Stimulated activated effector memory CD8-positive, alpha-beta T cell treated with anti-CD3 and anti-CD28 coated beads, Interleukin-12 subunit alpha, Interleukin-12 subunit beta, amount 100 ng/mL, for 72 hours (primary cell): ENCODE results near the gene PCYT1A.
"Not testable (repeated sequence)": the region's sequence is repeated elsewhere in the genome, so short reads cannot be mapped to it uniquely, and the experiment has no call there.

ENCODE experiments used
- ATAC-seq: fragments of 150-1000 bp; cut with Tn5 transposase; 2 replicates; pipeline ENCODE4 v1.10.0; 2021
- DNase-seq, 2 donors: peaks; one replicate each; pipeline ENCODE4 v3.0.0; 2021 to 2022; ENCODE audit warnings: low spot score in 2 of 2
- H3K27ac Mint-ChIP-seq: one replicate; pipeline ENCODE4 v1.8.0; 2022; ENCODE audit warnings: mild to moderate bottlenecking, mixed read lengths
- H3K36me3 Mint-ChIP-seq: one replicate; pipeline ENCODE4 v1.8.0; 2022; ENCODE audit warnings: mild to moderate bottlenecking, mixed read lengths
- H3K4me1 Mint-ChIP-seq: one replicate; pipeline ENCODE4 v1.8.0; 2022; ENCODE audit warnings: mixed read lengths
- H3K4me3 Mint-ChIP-seq: one replicate; pipeline ENCODE4 v1.8.0; 2022; ENCODE audit warnings: mild to moderate bottlenecking, mixed read lengths
- H3K9me3 Mint-ChIP-seq: one replicate; pipeline ENCODE4 v1.8.0; 2022; ENCODE audit warnings: mixed read lengths

PCYT1A gene

DNA sequence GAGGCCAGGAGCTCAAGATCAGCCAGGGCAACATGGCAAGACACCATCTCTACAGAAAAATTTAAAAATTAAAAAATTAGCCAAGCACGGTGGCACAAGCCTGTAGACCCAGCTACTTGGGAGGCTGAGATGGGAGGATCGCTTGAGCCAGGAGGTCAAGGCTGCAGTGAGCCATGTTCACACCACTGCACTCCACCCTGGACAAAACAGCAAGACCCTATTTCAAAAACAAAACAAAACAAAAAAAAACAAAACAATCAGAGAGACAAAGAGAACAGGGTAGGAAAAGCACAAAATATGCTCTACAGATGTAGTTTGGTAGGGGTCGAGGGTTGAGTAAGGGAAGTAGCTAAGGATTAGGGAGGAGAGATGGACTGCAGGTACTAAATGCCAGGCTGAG is 27.1 kb upstream of the PCYT1A start:
- Mint-ChIP-seq H3K9me3 (no peaks in the 10 kb centered on the region), H3K36me3 (peaks cover 16% of the 10 kb centered on the region), H3K4me3 (no peak overlapping the region), H3K4me1 (peaks cover 10% of the 10 kb centered on the region), H3K27ac (peak overlapping the region; percentile 24)
- DNase-seq: no peak
- ATAC-seq: no peak

DNA sequence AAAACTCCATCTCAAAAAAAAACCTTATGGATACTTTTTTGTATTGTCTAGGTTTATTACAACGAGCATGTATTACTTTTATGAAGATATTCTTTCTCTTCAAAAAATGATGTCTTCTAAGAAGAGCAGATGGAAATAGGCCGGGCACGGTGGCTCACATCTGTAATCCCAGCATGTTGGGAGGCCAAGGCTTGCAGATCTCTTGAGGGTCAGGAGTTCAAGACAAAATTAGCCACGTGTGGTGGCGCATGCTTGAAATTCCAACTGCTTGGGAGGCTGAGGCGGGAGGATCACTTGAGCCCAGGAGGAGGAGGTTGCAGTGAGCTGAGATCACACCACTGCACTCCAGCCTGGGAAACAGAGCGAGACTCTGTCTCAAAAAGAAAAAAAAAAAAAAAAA is 26.6 kb upstream of the PCYT1A start:
- ATAC-seq, DNase-seq, H3K4me3 Mint-ChIP-seq, H3K9me3 Mint-ChIP-seq, H3K4me1 Mint-ChIP-seq: not testable (repeated sequence)
- Mint-ChIP-seq H3K36me3 (peaks cover 16% of the 10 kb centered on the region), H3K27ac (peak overlapping the region; percentile 24)

DNA sequence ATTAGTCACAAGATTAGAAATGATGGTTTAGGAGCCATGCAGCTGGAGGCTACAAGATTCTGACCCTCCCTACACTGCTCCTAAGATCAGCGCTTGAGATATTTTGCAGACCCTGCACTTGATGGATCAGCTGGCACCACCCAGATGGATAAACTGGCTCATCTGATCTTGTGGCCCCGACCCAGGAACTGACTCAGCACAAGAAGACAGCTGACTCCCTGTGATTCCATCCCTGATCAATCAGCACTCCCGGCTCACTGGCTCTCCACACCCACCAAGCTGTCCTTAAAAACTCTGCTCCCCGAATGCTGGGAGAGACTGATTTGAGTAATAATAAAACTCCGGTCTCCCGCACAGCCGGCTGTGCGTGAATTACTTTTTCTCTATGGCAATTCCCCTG is 15.4 kb upstream of the PCYT1A start:
- H3K4me3 Mint-ChIP-seq, ATAC-seq, H3K27ac Mint-ChIP-seq, DNase-seq, H3K9me3 Mint-ChIP-seq, H3K4me1 Mint-ChIP-seq: not testable (repeated sequence)
- peaks cover 13% of the 10 kb centered on the region for H3K36me3 Mint-ChIP-seq

DNA sequence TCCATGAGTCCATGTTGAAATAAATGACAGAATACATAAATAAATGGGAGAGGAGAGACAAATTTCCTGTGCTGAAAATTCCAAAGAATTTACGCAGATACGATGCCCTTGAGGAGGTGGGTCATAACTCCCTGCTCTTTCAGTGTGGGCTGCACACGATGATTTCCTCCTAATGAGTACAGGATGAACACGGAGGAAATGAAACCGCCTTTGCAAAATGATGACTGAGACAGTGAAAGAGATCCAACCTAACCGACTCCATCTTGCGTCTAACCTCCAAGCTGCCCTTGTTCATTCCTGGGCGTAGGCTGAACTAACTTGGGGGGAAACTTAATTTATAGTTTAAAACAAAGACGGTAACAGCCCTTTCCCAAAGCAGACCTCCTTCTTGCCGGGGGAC is 15.0 kb upstream of the PCYT1A start:
- H3K4me1 Mint-ChIP-seq, H3K27ac Mint-ChIP-seq, H3K9me3 Mint-ChIP-seq, DNase-seq, H3K4me3 Mint-ChIP-seq: not testable (repeated sequence)
- peaks cover 13% of the 10 kb centered on the region for H3K36me3 Mint-ChIP-seq
- ATAC-seq: peak; percentile 51

DNA sequence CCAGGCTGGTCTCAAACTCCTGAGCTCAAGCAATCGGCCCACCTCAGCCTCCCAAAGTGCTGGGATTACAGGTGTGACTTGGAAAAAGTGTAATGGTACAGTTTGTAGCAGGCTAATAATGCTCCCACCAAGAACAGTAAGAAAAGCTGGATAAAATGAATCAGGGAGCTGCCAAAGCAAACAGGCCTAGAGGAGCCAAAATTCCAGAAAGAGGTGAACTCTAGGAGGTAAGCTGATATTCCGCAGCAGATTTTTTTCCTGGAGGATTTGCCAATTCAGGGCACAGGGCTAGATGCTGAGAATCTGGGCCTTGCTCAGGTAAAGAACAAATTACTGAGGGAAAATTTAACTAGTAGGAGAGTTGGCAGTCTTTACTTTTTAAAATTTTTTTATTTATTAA is 11.0 kb upstream of the PCYT1A start:
- Mint-ChIP-seq H3K9me3 (no peaks in the 10 kb centered on the region), H3K4me1 (no peaks in the 10 kb centered on the region), H3K27ac (no peak overlapping the region), H3K36me3 (peaks cover 8% of the 10 kb centered on the region), H3K4me3 (no peak overlapping the region)
- ATAC-seq (no peak), DNase-seq (no peak)

DNA sequence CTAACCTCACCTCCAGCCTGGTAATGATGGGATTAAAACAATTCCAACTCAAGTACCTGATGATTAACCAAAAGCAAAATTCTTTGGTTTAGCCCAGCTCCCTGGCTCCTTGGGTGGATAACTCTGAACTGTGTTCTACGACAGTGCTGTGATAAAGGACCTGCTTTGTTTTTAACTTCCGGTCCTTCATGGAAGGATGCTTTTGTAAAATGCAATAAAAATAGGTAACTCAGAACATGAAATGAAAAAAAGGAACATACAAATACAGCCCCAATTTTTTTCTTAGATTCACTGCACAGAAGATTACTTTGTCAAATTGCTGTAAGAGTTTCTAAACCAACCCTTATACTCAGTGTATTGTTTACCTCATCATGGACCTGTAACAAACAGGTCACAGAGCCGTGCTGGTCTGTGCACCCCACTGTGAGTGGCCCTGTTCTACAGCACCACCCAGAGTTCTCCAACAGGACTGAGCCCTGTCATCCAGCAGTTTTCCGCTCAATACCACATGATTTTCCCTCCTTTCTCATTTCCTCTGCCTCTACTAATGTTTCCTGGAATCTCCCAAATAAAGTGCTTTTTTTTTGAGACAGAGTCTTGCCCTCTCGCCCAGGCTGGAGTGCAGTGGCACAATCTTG is 4.9 kb upstream of the PCYT1A start:
- ATAC-seq (no peak), DNase-seq (no peak)
- H3K27ac Mint-ChIP-seq: no peak overlapping the region
- H3K9me3 Mint-ChIP-seq: no peaks in the 10 kb centered on the region
- H3K4me3 Mint-ChIP-seq: no peak overlapping the region
- H3K36me3 Mint-ChIP-seq: no peaks in the 10 kb centered on the region
- H3K4me1 Mint-ChIP-seq: peaks cover 1% of the 10 kb centered on the region

DNA sequence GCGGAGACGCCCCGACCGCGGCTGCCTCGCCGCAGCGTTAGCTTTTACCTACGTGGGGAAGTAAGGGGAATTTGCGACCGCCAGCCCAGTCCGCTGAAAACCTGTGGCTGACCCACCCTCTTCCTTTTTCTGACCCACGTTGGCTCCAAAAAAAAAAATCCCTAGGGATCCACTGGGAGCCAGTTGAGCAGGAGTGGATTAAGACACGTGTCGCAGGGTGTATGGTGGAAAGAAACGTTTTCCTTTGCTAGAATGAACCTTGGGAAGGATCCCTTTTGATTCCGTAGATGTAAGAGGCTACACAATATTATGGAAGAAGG is 575 bp upstream of the PCYT1A start:
- H3K36me3 Mint-ChIP-seq: peaks cover 5% of the 10 kb centered on the region
- peak overlapping the region; percentile 99 for H3K27ac Mint-ChIP-seq
- peak overlapping the region; percentile 100 for H3K4me3 Mint-ChIP-seq
- DNase-seq: no peak
- peaks cover 33% of the 10 kb centered on the region for H3K4me1 Mint-ChIP-seq
- no peaks in the 10 kb centered on the region for H3K9me3 Mint-ChIP-seq
- ATAC-seq: no peak

DNA sequence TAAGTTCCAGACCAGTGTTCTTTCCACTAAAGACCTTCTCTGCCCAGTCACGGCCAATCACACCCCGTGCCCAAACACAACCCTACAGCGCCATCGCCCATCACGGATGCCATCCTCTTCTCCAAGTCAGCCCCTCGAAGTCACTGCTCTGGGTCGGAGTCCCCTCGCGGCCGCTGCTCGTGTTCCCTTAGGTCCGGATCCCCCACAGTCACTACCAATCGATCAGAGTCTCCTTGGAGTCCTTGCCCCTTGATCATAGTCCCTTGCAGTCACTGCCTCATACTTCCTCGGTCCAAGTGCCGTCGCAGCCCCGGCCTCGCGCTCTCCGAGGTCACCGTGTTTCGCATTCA is 461 bp downstream of the PCYT1A start:
- peak overlapping the region; percentile 99 for H3K27ac Mint-ChIP-seq
- H3K36me3 Mint-ChIP-seq: peaks cover 5% of the 10 kb centered on the region
- no peaks in the 10 kb centered on the region for H3K9me3 Mint-ChIP-seq
- H3K4me3 Mint-ChIP-seq: peak overlapping the region; percentile 100
- ATAC-seq (peak; percentile 70), DNase-seq (no peak)
- H3K4me1 Mint-ChIP-seq: peaks cover 33% of the 10 kb centered on the region

DNA sequence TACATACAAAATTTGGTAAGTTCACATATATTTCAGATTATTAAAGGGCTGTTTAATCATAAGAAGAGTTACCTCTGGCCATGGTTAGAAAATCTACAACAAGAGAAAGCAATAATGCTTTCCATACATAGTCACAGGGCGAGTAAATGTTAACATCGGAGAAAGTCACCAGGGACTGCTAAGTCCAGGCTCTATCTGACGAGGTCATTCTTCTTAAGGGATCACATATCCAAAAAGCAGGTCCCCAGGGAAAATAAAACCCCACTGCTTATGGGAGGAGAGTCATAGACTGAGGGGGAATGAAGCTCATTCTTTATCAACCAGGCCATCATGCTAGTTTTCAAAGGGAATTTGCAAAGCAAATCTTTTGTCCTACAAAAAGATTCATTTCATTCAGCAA is 3.1 kb downstream of the PCYT1A start:
- Mint-ChIP-seq H3K36me3 (peaks cover 14% of the 10 kb centered on the region), H3K4me1 (peaks cover 49% of the 10 kb centered on the region), H3K27ac (no peak overlapping the region), H3K4me3 (no peak overlapping the region), H3K9me3 (no peaks in the 10 kb centered on the region)
- DNase-seq: no peak
- ATAC-seq: no peak

DNA sequence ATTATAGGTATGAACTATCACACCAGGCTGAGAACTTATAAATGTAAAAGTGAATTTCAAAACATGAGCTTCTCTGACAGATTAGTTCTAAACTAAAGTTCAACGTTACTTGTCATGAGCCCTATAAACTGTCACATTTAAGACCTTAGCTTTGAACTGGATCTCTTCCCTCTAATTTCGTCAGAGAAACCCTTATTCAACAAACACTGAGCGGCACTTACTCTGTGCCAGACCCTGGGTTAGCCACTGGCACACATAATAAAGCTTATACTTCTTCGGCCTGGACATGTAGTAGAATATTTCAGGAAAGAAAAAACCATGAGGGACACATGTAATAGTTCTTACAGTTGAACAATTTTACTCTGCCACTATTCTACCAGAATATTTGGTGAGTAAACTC is 5.6 kb downstream of the PCYT1A start:
- Mint-ChIP-seq H3K36me3 (peaks cover 19% of the 10 kb centered on the region), H3K27ac (no peak overlapping the region), H3K9me3 (no peaks in the 10 kb centered on the region), H3K4me1 (peaks cover 63% of the 10 kb centered on the region), H3K4me3 (no peak overlapping the region)
- ATAC-seq: no peak
- no peak for DNase-seq

DNA sequence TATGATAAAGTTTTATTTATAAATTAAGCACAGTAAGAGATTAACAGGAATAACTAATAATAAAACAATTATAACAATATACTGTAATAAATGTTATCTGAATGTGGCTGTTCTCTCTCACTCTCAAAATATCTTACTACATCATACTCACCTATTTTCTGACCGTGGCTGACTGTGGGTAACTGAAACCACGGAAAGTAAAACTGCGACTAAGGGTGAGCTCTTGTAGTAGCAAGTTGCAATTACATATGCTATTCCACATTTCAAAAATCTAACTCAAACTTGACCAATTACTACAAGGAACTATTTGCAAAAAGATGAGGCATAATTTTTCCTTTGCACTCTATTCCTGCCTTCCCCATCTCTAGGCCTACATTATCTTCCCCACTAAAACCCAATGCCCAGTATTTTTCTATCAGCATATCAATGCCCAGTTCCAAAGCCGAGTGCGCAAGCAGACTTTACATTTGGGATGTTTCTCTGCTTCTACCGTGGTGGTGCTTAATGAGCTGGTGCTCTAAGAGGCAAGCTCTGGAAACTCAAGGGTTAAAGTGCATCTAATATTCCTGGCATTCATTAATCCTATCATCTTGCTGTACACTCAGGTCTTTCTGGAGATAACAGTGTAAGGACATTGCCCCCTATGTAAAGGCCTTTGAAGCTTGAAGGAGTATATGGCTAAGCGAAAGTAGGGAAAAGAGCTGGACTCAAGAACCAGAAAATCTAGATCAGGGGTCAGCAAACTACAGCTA is 6.7 kb downstream of the PCYT1A start:
- no peak overlapping the region for H3K27ac Mint-ChIP-seq
- DNase-seq: no peak

DNA sequence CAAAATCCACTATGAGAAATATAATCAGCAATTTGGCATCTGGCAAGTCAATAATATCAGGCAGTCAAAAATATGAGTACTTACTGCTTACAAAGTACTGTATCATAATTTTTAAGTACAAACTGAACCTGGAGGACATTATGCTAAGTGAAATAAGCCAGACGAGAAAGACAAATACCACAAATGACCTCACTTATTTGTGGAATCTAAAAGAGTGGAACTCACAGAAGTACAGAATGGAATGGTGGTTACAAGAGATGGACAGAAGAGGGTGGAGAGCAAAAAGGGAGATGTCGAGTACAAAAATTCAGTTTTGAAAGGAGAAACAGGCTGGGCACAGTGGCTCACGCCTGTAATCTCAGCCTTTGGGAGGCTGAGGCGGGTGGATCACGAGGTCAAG is 12.4 kb downstream of the PCYT1A start:
- no peak for DNase-seq
- Mint-ChIP-seq H3K9me3 (no peaks in the 10 kb centered on the region), H3K36me3 (peaks cover 22% of the 10 kb centered on the region), H3K4me1 (peaks cover 68% of the 10 kb centered on the region), H3K27ac (peak overlapping the region; percentile 87), H3K4me3 (peak overlapping the region; percentile 51)
- no peak for ATAC-seq

More for the DNA sequence above, 6.7 kb downstream of the PCYT1A start:
- no peak overlapping the region for H3K4me3 Mint-ChIP-seq
- H3K4me1 Mint-ChIP-seq: peaks cover 52% of the 10 kb centered on the region
- H3K36me3 Mint-ChIP-seq: peaks cover 14% of the 10 kb centered on the region
- no peaks in the 10 kb centered on the region for H3K9me3 Mint-ChIP-seq
- peak; percentile 76 for ATAC-seq

DNA sequence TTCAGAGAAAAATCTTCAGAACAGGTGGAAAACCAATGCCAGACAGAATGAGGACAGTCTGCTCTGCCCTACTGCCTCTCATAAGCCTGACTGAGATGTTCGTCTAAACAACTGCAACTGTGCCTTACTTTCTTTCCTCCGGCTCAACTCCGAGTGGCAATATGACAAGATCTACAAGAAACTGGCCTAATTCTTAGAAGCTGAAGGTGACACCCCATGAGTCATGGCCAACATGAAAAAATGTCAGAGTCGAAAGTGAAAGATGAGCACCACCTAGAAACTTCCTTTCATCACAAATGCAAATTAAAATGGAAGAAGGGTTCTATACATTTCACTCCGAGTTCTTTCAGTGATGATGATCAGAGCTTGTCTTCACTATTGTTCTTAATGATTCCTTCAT is 12.9 kb downstream of the PCYT1A start:
- H3K4me3 Mint-ChIP-seq: peak overlapping the region; percentile 51
- H3K4me1 Mint-ChIP-seq: peaks cover 65% of the 10 kb centered on the region
- peak; percentile 93 for ATAC-seq
- H3K36me3 Mint-ChIP-seq: peaks cover 25% of the 10 kb centered on the region
- H3K9me3 Mint-ChIP-seq: no peaks in the 10 kb centered on the region
- peak overlapping the region; percentile 87 for H3K27ac Mint-ChIP-seq
- peak; percentile 32 to 79 for DNase-seq

DNA sequence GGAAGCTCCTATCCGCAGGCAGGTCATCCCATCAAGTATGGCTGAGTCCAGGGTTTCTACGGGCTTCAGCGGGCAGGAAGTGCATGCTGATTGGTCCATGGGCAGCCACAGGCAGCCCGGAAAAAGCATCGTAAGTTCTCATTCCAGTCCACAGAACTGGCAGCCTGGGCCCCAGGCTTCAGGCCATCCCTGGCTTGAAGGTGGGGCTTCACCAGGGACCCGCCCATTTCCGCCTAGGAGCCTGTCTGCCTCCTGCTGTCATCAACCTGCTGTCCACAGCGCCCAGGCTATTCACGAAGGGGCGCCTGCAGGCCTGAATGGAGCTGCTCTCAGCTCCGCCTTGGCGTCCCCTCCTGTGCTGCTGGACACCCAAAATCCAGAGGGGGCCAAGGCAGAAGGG is 13.9 kb downstream of the PCYT1A start:
- no peak for ATAC-seq
- Mint-ChIP-seq H3K4me3 (peak overlapping the region; percentile 51), H3K9me3 (no peaks in the 10 kb centered on the region), H3K36me3 (peaks cover 27% of the 10 kb centered on the region), H3K4me1 (peaks cover 63% of the 10 kb centered on the region), H3K27ac (peak overlapping the region; percentile 87)
- no peak for DNase-seq

DNA sequence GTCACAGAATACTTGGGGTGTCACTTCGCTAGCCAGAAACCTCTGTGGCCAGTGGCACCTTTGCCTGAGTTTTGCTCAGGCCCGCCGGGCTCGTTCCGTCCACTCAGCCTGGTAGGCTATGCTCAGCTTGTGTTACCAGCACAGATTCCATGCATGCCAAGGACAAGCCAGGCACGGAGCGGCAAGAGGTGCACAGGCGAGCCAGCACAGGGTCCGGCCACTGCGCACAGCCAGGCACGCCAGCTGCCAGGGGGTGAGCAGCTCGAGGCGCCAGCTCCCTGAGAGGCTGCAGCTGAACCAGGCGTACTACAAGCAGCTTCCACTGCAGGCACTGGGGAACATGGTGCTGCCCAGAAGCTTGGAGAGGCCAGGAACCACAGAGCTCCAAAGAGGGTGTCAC is 14.7 kb downstream of the PCYT1A start:
- H3K4me3 Mint-ChIP-seq: peak overlapping the region; percentile 51
- H3K27ac Mint-ChIP-seq: peak overlapping the region; percentile 87
- peaks cover 36% of the 10 kb centered on the region for H3K36me3 Mint-ChIP-seq
- no peak for ATAC-seq
- peaks cover 55% of the 10 kb centered on the region for H3K4me1 Mint-ChIP-seq
- H3K9me3 Mint-ChIP-seq: no peaks in the 10 kb centered on the region
- DNase-seq: no peak

DNA sequence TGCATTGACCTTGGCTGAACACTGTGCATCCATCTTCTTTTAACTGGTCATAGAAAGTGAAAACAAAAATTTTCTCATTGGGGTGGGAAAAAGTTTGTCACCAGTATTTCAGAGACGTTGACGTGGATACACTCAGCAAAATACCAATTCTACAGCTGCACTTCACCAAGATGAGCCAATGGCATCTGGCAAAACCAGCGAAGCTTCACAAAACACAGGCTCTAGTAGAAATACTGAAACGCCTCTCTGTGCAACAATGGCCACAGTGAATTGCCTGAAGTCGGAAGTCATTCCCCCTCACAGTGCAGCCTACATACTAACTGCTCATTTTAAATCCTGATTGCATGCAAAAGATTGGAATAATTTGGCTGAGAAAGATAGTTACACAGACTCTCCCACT is 17.0 kb downstream of the PCYT1A start:
- H3K27ac Mint-ChIP-seq: no peak overlapping the region
- peaks cover 59% of the 10 kb centered on the region for H3K36me3 Mint-ChIP-seq
- no peak overlapping the region for H3K4me3 Mint-ChIP-seq
- DNase-seq (no peak), ATAC-seq (no peak)
- peaks cover 48% of the 10 kb centered on the region for H3K4me1 Mint-ChIP-seq
- no peaks in the 10 kb centered on the region for H3K9me3 Mint-ChIP-seq
